ENCODE results near the gene ZFP69. TPM values are rescaled to one million over a fixed set of nuclear protein-coding genes. Genes with fewer than 3 reads are reported as not detected.

ZFP69 gene
- total and polyA plus RNA-seq, 7 donors: 0.92 to 7.2 (median 2.5) TPM

GRCh38 chr1:40469327-40469726, 7.8 kb upstream of the ZFP69 start:
- no peaks in the 10 kb centered on the region for H3K27me3 ChIP-seq
- no peak for DNase-seq
- TF ChIP-seq POLR2AphosphoS5 (IDR thresholded peaks at IDR 0.05): no peak
- H3K4me3 ChIP-seq: no peak overlapping the region
- intact Hi-C loops (cut with DNase I): no loop called here
- peaks cover under 1 to 47% (median 25%) of the 10 kb centered on the region in 4 donors for H3K9me3 ChIP-seq
- H3K4me1 ChIP-seq: no peaks in the 10 kb centered on the region
- 89 to 94% methylated on average over 2 of the region's 2 CpGs for WGBS, 2 donors
- no peaks in the 10 kb centered on the region for H3K36me3 ChIP-seq
- H3K27ac ChIP-seq: no peak overlapping the region

GRCh38 chr1:40475268-40475667, 1.8 kb upstream of the ZFP69 start:
- no peak for DNase-seq
- TF ChIP-seq CTCF (IDR thresholded peaks at IDR 0.05): no peak
- no peak for TF ChIP-seq EP300 (IDR thresholded peaks at IDR 0.05)
- TF ChIP-seq POLR2AphosphoS5 (IDR thresholded peaks at IDR 0.05): no peak
- no peak for TF ChIP-seq POLR2A (IDR thresholded peaks at IDR 0.05)

GRCh38 chr1:40477678-40478053, 576 bp downstream of the ZFP69 start:
- peaks cover 0 to 13% (median 6%) of the 10 kb centered on the region in 4 donors for H3K4me1 ChIP-seq
- H3K27me3 ChIP-seq: no peaks in the 10 kb centered on the region
- peaks cover 0 to 10% (median 1%) of the 10 kb centered on the region in 4 donors for H3K9me3 ChIP-seq
- no peak for DNase-seq
- intact Hi-C loops (cut with DNase I): no loop called here
- H3K4me3 ChIP-seq: peak overlapping the region; percentile 51 to 92 (median 76)
- 1 to 2% methylated on average over 17 of the region's 17 CpGs for WGBS, 2 donors
- no peak for TF ChIP-seq EP300 (IDR thresholded peaks at IDR 0.05)
- no peak for TF ChIP-seq POLR2A (IDR thresholded peaks at IDR 0.05)
- no peak for TF ChIP-seq CTCF (IDR thresholded peaks at IDR 0.05)
- TF ChIP-seq POLR2AphosphoS5 (IDR thresholded peaks at IDR 0.05): no peak
- H3K27ac ChIP-seq: peak overlapping the region; percentile 71 to 74 (median 72)
- peaks cover 0 to 12% (median 3%) of the 10 kb centered on the region in 4 donors for H3K36me3 ChIP-seq

More at GRCh38 chr1:40475268-40475667, 1.8 kb upstream of the ZFP69 start:
- H3K9me3 ChIP-seq: peaks cover 0 to 12% (median 1%) of the 10 kb centered on the region in 4 donors
- H3K4me3 ChIP-seq: no peak overlapping the region
- no peak overlapping the region for H3K27ac ChIP-seq
- intact Hi-C loops (cut with DNase I): no loop called here
- no peaks in the 10 kb centered on the region for H3K27me3 ChIP-seq
- no peaks in the 10 kb centered on the region for H3K36me3 ChIP-seq
- peaks cover 0 to 13% (median 6%) of the 10 kb centered on the region in 4 donors for H3K4me1 ChIP-seq
- 94 to 97% methylated on average over 2 of the region's 2 CpGs for WGBS, 2 donors

- 75 to 76% methylated on average over 2 of the region's 2 CpGs for WGBS, 2 donors
- Histone ChIP-seq H3K9me3 (peaks cover 0 to 6% (median 1%) of the 10 kb centered on the region in 4 donors), H3K27ac (peak overlapping the region in 2 of 4 donors; percentile 72 to 73), H3K36me3 (peaks cover 0 to 18% (median 4%) of the 10 kb centered on the region in 4 donors), H3K4me3 (peak overlapping the region in 3 of 4 donors; percentile 74 to 92 (median 77)), H3K4me1 (peaks cover 0 to 13% (median 6%) of the 10 kb centered on the region in 4 donors), H3K27me3 (no peaks in the 10 kb centered on the region)
- intact Hi-C loops (cut with DNase I): no loop called here
- no peak for TF ChIP-seq POLR2A (IDR thresholded peaks at IDR 0.05)
- no peak for TF ChIP-seq CTCF (IDR thresholded peaks at IDR 0.05)
- TF ChIP-seq POLR2AphosphoS5 (IDR thresholded peaks at IDR 0.05): no peak
- TF ChIP-seq EP300 (IDR thresholded peaks at IDR 0.05): no peak
- DNase-seq: no peak
Observed at GRCh38 chr1:40478276-40478675, 1.2 kb downstream of the ZFP69 start.

- Histone ChIP-seq H3K36me3 (peaks cover 0 to 25% (median 8%) of the 10 kb centered on the region in 4 donors), H3K4me1 (peaks cover 0 to 13% (median 6%) of the 10 kb centered on the region in 4 donors), H3K4me3 (no peak overlapping the region), H3K27ac (no peak overlapping the region), H3K9me3 (peaks cover 0 to 5% (median 1%) of the 10 kb centered on the region in 4 donors), H3K27me3 (no peaks in the 10 kb centered on the region)
- WGBS, 2 donors: 85 to 96% methylated on average over 4 of the region's 4 CpGs
- no peak for TF ChIP-seq POLR2A (IDR thresholded peaks at IDR 0.05)
- no peak for TF ChIP-seq POLR2AphosphoS5 (IDR thresholded peaks at IDR 0.05)
- no peak for TF ChIP-seq CTCF (IDR thresholded peaks at IDR 0.05)
- no peak for TF ChIP-seq EP300 (IDR thresholded peaks at IDR 0.05)
- no peak for DNase-seq
- intact Hi-C loops (cut with DNase I): no loop called here
Observed at GRCh38 chr1:40479156-40479555, 2.1 kb downstream of the ZFP69 start.

All from sigmoid colon (tissue), 7 donors.